ENCODE measurements around the gene KCNJ5. TPM values are rescaled to one million over a fixed set of nuclear protein-coding genes. Genes with fewer than 3 reads are reported as not detected.

Gene KCNJ5
- total and polyA plus RNA-seq, 2 of the 4 experiments (the other 2 are of a cell fraction): 0.07 to 0.18 TPM

Other genes starting within 250 kb of the KCNJ5 start
- 11.5 and 13.3 TPM in 2 replicates for gene FLI1, start 197.3 kb upstream of the KCNJ5 start, total RNA-seq (2012; rRNA removed)
- 14.2 and 20.9 TPM in 2 replicates for gene FLI1, start 197.3 kb upstream of the KCNJ5 start, polyA plus RNA-seq (2012; rRNA removed)
- gene KCNJ1, start 24.1 kb upstream of the KCNJ5 start, total RNA-seq (2012; rRNA removed): not detected in 2 replicates
- gene KCNJ1, start 24.1 kb upstream of the KCNJ5 start, polyA plus RNA-seq (2012; rRNA removed): not detected in 2 replicates
- gene TP53AIP1, start 51.5 kb downstream of the KCNJ5 start, total RNA-seq (2012; rRNA removed): not detected in 2 replicates
- gene TP53AIP1, start 51.5 kb downstream of the KCNJ5 start, polyA plus RNA-seq (2012; rRNA removed): not detected in 2 replicates